GM19372 (cell line): ENCODE results near the gene CLBA1.

Source experiments
- ATAC-seq: cut with Tn5 transposase; IDR thresholded peaks from one replicate; pipeline ENCODE4 v1.9.1; 2021; ENCODE audit warnings: mild to moderate bottlenecking, low read depth, moderate library complexity; ENCODE audit not compliant: unreplicated experiment

The CLBA1 gene

DNA sequence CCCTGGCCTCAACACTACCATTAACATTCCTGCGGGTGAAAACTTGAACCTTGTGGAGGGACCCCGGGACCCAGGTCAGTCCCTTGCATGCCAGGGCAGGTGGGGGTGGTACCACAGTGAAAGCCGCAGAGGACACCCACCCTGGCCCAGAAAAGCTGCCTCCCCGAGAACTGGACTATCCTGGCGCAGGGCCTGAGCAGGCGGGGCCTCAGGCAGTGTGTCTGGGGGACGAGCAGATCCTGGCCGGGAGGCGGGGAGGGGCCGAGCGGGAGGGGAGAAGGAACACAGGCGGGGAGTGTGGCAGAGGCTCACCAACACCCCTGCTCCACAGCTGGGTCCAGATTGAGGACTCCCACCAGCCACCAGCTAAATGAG is 17.4 kb upstream of the CLBA1 start:
- ATAC-seq = no peak

GRCh38 chr14:104968541-104969401 is 16.8 kb upstream of the CLBA1 start:
- ATAC-seq = no peak

- ATAC-seq = no peak
Measured at GRCh38 chr14:104969741-104970230, 15.8 kb upstream of the CLBA1 start.

- ATAC-seq = no peak
Measured at GRCh38 chr14:104970231-104971068, 15.1 kb upstream of the CLBA1 start.

DNA sequence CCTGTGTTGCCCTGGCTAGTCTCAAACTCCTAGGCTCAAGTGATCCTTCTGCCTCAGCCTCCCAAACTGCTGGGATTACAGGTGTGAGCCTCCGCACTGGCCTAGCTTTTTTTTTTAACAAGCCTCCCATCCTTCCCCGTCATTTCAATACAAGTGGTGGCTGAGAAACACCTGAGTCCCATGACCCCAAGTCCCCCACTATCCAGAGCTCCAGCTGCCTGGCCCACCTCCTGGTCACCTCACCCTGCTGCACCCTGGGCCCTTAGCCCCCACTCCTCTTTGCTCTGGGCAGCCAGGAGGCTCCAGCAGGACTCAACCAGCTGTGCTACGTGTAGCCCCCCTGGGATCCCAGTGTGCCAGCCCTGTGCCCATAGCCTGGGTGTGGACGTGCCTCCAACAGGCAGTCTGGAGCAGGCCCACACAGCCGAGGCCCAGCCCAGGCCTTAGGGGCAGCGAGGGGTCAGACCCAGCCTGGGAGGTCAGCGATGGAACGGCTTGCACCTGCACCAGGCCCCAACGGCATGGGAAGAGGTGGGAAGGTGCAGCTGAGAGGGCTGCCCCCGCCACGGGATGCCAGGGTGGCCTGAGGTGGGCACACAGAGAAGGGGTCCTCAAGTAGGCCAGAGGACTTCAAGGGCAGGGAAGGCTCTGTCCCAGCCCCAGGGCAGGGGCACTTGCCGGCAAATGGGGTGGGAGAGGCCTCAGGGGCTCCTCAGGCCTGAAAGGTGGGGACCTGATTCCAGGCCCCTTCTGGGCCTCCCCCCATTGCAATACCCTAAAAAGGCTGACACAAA is 13.9 kb upstream of the CLBA1 start:
- no peak for ATAC-seq

DNA sequence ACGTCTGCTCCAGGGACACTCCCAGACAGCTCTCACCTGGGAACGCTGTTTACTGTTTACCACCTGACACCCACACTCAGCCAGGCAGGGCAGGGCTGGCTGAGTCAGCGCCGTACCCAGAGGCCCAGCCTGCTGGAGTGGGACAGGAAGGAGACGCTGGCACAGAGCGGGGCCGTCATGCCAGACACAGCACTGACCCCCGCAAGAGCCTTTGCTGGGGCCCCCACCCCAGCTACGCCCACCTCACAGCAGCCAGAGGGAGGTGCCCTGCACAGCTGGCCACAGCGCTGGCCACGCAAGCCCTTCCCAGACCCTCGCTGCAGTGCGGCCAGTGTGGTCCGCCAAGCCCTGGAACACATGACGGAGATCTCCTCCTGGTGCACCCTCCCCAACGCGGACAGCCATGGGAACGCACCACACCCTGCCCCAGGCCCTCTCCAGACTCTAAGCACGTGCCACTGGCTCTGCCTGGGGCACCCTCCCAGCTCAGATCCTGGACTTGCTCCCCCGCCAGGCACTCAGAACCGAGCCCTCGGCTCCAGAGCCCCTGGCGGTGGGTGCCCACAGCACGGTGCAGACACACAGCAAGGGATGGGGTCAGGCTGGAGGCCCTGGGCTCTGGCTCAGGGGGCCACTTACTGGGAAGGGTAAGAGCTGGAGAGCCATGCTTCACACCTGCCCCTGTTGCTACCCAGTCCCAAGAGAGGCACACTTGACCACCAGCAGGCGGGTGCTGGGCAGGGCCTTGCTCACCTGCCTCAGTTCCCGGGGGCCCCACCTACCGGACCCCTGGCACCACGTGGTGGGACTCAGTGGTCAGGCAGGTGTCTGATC is 13.1 kb upstream of the CLBA1 start:
- no peak for ATAC-seq

DNA sequence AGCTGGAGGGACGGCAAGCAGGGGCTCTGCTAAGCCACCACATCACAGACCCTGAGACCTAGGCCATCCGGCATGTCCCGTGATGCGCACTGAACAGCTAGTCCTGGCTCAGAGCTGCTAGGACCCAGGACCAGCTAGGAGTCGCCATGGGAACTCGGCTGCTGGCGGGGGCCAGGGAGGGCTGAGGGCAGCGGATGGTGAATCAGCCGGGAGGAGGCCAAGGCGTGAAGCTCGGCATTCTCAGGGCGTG is 12.5 kb upstream of the CLBA1 start:
- ATAC-seq = no peak

DNA sequence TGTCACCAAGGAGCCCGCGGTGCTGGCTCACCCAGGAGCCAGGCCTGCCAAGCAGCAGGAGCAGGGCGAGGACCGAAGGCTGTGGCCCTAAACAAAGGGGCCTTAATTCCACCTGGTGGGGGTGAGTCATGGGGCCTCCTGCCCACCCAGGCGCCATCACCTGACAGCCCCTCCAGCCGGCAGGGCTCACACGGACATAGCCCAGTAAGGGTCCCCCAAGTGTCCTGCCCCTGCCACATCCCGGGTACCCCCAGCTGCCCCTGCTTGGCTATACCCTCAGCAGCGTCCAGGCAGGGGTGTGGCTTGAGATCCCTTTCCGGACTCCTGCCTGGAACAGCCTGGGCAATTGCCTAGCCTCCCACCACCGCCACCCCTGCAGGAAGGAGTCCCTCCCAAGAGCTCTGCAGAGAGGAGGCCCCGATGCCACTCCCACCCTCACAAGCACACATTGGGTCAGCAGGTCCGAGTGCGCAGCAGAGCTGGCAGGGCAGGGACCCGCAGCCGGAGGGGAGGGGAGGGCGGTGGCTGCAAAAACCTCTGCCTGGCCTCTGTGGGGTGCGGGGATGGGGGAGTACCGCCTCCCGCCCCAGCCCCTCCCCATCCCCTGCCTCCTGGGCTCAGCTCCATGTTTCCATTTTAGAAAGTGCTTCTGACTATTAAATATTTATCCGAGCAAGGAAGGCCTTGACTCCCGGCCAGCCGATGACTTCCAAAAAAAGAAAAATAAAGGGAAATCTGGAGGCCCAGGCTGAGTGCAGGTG is 12.0 kb upstream of the CLBA1 start:
- no peak for ATAC-seq

DNA sequence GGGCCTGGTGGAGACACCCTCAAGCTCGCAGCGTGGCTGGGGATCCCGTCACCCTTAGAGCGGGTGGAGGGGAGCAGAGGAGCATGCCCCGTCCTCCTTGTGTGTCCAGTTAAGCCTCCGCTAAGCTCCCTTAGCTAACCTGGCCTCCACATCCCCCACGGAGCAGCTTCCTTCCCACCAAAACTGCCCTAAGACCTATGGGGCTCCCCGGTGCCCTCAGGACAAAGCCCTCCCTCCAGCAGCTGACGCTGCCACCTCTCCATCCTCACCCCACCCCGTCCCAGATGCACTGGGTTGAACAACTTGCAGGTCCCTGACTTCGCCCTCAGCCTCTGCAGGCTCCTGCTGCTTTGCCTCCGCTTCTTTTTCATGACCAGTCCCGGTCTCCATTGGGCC is 11.4 kb upstream of the CLBA1 start:
- ATAC-seq = no peak

GRCh38 chr14:104974665-104975390 is 10.8 kb upstream of the CLBA1 start:
- ATAC-seq = no peak

- ATAC-seq = no peak
Measured at GRCh38 chr14:104975481-104976197, 9.9 kb upstream of the CLBA1 start.

- peak; percentile 69 for ATAC-seq
Measured at GRCh38 chr14:104976198-104977007, 9.2 kb upstream of the CLBA1 start.

DNA sequence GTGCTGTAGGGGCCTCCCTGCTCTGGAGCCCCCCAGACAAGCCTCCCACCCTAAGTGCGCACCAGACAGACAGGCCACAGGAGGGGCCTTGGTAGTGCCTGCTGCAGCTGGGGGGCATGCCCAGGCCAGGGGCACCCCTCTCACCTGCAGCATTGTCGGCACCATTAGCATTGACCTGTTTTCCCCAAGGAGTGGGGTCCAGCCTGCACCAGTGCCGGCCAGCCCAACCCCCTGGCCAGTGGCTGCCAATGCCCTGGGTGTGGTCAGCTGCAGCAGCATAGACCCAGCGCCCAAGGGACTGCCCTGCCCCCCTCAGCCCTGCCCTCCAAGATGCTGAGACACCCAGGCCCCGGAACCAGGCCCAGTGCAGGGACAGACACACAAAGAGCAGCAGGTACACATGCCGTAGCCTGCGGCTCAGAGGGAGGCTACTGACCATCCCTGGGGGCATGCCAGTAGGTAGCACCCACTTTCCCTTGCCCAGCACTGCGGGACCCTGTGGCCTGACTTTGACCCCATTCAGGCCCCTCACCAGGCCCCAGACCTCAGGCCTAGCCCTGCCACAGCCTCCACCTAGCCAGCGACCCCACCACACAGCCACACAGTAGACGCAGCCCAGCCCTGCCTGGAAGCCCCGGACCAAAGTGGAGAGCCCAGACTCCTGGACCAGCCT is 8.4 kb upstream of the CLBA1 start:
- ATAC-seq = no peak

GRCh38 chr14:104977681-104978653 is 7.6 kb upstream of the CLBA1 start, which contains the start of gene AHNAK2:
TSS of gene AHNAK2 (minus strand) at chr14:104978374. CDS start at chr14:104978237, 137 bp downstream.
- no peak for ATAC-seq
